Trophoblast cell (in vitro differentiated cells and primary cell): ENCODE results near the gene PSMC1.

Experiments
- DNase-seq, 2 donors: peaks; one replicate each; pipeline ENCODE4 v3.0.0-alpha.2; 2016
- H2AFZ ChIP-seq: 2 replicates; pipeline ENCODE4 v1.6.1; 2013; ENCODE audit warnings: low read length, moderate library complexity, mild to moderate bottlenecking; ENCODE audit not compliant: insufficient read depth, poor library complexity
- H2AK5ac ChIP-seq: 2 replicates; pipeline ENCODE4 v1.6.1; 2013; ENCODE audit warnings: mild to moderate bottlenecking, low read length
- H2BK120ac ChIP-seq: 2 replicates; pipeline ENCODE4 v1.6.1; 2013; ENCODE audit warnings: low read length, mild to moderate bottlenecking, moderate library complexity; ENCODE audit not compliant: insufficient read depth, poor library complexity
- H2BK12ac ChIP-seq: 2 replicates; pipeline ENCODE4 v1.6.1; 2013; ENCODE audit warnings: mild to moderate bottlenecking, low read length, moderate library complexity
- H2BK5ac ChIP-seq: 2 replicates; pipeline ENCODE4 v1.6.1; 2013; ENCODE audit warnings: low read length, low read depth, moderate library complexity, mild to moderate bottlenecking; ENCODE audit not compliant: poor library complexity
- H3K14ac ChIP-seq: 2 replicates; pipeline ENCODE4 v1.6.1; 2013; ENCODE audit warnings: mild to moderate bottlenecking, low read length
- H3K18ac ChIP-seq: 2 replicates; pipeline ENCODE4 v1.6.1; 2013; ENCODE audit warnings: mild to moderate bottlenecking, low read length
- H3K23ac ChIP-seq: 2 replicates; pipeline ENCODE4 v1.6.1; 2013; ENCODE audit warnings: low read length
- H3K27ac ChIP-seq: 2 replicates; pipeline ENCODE4 v1.5.1; 2013; ENCODE audit warnings: low read depth, mild to moderate bottlenecking, inconsistent platforms, low read length, moderate library complexity
- H3K27me3 ChIP-seq: 2 replicates; pipeline ENCODE4 v1.6.1; 2013; ENCODE audit warnings: inconsistent platforms, mild to moderate bottlenecking, low read length, moderate library complexity; ENCODE audit not compliant: insufficient read depth
- H3K36me3 ChIP-seq, 2 experiments: 1 replicate in 1 of 2; 2 replicates in 1 of 2; pipeline ENCODE4 v1.6.1; 2013; ENCODE audit warnings: low read length in 2 of 2, mild to moderate bottlenecking in 2 of 2, moderate library complexity in 1 of 2; ENCODE audit not compliant: insufficient read depth in 2 of 2, control insufficient read depth in 1 of 2
- H3K4ac ChIP-seq: 2 replicates; pipeline ENCODE4 v1.6.1; 2013; ENCODE audit warnings: low read depth, mild to moderate bottlenecking, low read length, moderate library complexity
- H3K4me1 ChIP-seq, 2 experiments: 1 replicate in 1 of 2; 2 replicates in 1 of 2; pipeline ENCODE4 v1.6.1; 2013; ENCODE audit warnings: low read length in 2 of 2, mild to moderate bottlenecking in 2 of 2, moderate library complexity in 1 of 2; ENCODE audit not compliant: insufficient read depth in 2 of 2, control insufficient read depth in 1 of 2
- H3K4me2 ChIP-seq: 2 replicates; pipeline ENCODE4 v1.6.1; 2013; ENCODE audit warnings: inconsistent platforms, mild to moderate bottlenecking, low read length, moderate library complexity
- H3K4me3 ChIP-seq: 2 replicates; pipeline ENCODE4 v1.5.1; 2013; ENCODE audit warnings: mild to moderate bottlenecking, low read depth, low read length, inconsistent platforms
- H3K79me1 ChIP-seq: one replicate; pipeline ENCODE4 v1.6.1; 2013; ENCODE audit warnings: low read length
- H3K79me2 ChIP-seq: 2 replicates; pipeline ENCODE4 v1.6.1; 2013; ENCODE audit warnings: low read length, mild to moderate bottlenecking; ENCODE audit not compliant: control insufficient read depth, insufficient read depth, poor library complexity
- H3K9ac ChIP-seq: 2 replicates; pipeline ENCODE4 v1.6.1; 2013; ENCODE audit warnings: mild to moderate bottlenecking, low read length
- H3K9me3 ChIP-seq: 2 replicates; pipeline ENCODE4 v1.6.1; 2013; ENCODE audit warnings: low read depth, mild to moderate bottlenecking, control low read depth, inconsistent platforms, low read length; ENCODE audit not compliant: insufficient read depth
- H4K12ac ChIP-seq: 2 replicates; pipeline ENCODE4 v1.6.1; 2013; ENCODE audit warnings: low read depth, mild to moderate bottlenecking, low read length, moderate library complexity
- H4K8ac ChIP-seq: 2 replicates; pipeline ENCODE4 v1.6.1; 2013; ENCODE audit warnings: low read depth, mild to moderate bottlenecking, low read length, moderate library complexity
- H4K91ac ChIP-seq: one replicate; pipeline ENCODE4 v1.6.1; 2013; ENCODE audit warnings: low read depth, mild to moderate bottlenecking, low read length, moderate library complexity
- WGBS: extraction: QIAGEN DNeasy Blood & Tissue Kit; methylation state at CpG from one replicate; pipeline ENCODE4 v1.1.7; 2013; ENCODE audit warnings: missing lambda C conversion rate; ENCODE audit not compliant: insufficient read length, insufficient coverage; ENCODE audit errors: extremely low coverage; 5-methylcytosine and 5-hydroxymethylcytosine counted together

PSMC1 gene

GRCh38 chr14:90273532-90273931 is 17.2 kb downstream of the PSMC1 start:
- Histone ChIP-seq H3K18ac (no peak overlapping the region), H3K9me3 (no peaks in the 10 kb centered on the region), H2BK5ac (no peak overlapping the region), H3K4me3 (no peak overlapping the region), H2BK120ac (no peak overlapping the region), H2AK5ac (no peak overlapping the region), H3K14ac (no peak overlapping the region), H3K36me3 (peaks cover 31 to 56% of the 10 kb centered on the region in 2 experiments), H3K79me2 (no peaks in the 10 kb centered on the region), H3K27me3 (no peaks in the 10 kb centered on the region), H3K79me1 (no peaks in the 10 kb centered on the region), H3K4me1 (no peaks in the 10 kb centered on the region), H3K27ac (no peak overlapping the region), H3K4me2 (no peak overlapping the region), H4K12ac (no peak overlapping the region), H3K4ac (no peak overlapping the region), H2AFZ (no peak overlapping the region), H3K9ac (no peak overlapping the region), H4K91ac (no peak overlapping the region), H3K23ac (no peak overlapping the region), H2BK12ac (no peak overlapping the region), H4K8ac (no peak overlapping the region)
- DNase-seq = no peak
- WGBS = no CpG with 5 or more reads among the region's 8 CpGs

- Histone ChIP-seq H3K18ac (no peak overlapping the region), H3K4me1 (no peaks in the 10 kb centered on the region), H2AK5ac (no peak overlapping the region), H3K36me3 (peaks cover 34 to 56% of the 10 kb centered on the region in 2 experiments), H3K14ac (no peak overlapping the region), H4K12ac (no peak overlapping the region), H2AFZ (no peak overlapping the region), H3K9ac (no peak overlapping the region), H4K8ac (no peak overlapping the region), H3K4ac (no peak overlapping the region), H3K4me3 (no peak overlapping the region), H3K79me2 (no peaks in the 10 kb centered on the region), H2BK120ac (no peak overlapping the region), H2BK12ac (no peak overlapping the region), H3K9me3 (no peaks in the 10 kb centered on the region), H2BK5ac (no peak overlapping the region), H3K27ac (no peak overlapping the region), H3K27me3 (no peaks in the 10 kb centered on the region), H4K91ac (no peak overlapping the region), H3K79me1 (no peaks in the 10 kb centered on the region), H3K23ac (no peak overlapping the region), H3K4me2 (no peak overlapping the region)
- no peak for DNase-seq
- no CpG with 5 or more reads among the region's 9 CpGs for WGBS
Measured at GRCh38 chr14:90274019-90274418, 17.7 kb downstream of the PSMC1 start.

- Histone ChIP-seq H2BK120ac (no peak overlapping the region), H2BK12ac (no peak overlapping the region), H3K4me3 (no peak overlapping the region), H3K18ac (no peak overlapping the region), H3K27me3 (no peaks in the 10 kb centered on the region), H3K27ac (no peak overlapping the region), H4K12ac (no peak overlapping the region), H4K8ac (no peak overlapping the region), H2BK5ac (no peak overlapping the region), H3K14ac (no peak overlapping the region), H3K4me2 (no peak overlapping the region), H3K23ac (peak overlapping the region; percentile 44), H3K36me3 (peaks cover 33 to 58% of the 10 kb centered on the region in 2 experiments), H3K4ac (no peak overlapping the region), H3K4me1 (no peaks in the 10 kb centered on the region), H4K91ac (no peak overlapping the region), H3K9me3 (no peaks in the 10 kb centered on the region), H3K79me2 (no peaks in the 10 kb centered on the region), H3K9ac (no peak overlapping the region), H2AFZ (no peak overlapping the region), H2AK5ac (no peak overlapping the region), H3K79me1 (no peaks in the 10 kb centered on the region)
- no CpG with 5 or more reads among the region's 8 CpGs for WGBS
- DNase-seq = no peak
Measured at GRCh38 chr14:90274808-90275457, 18.6 kb downstream of the PSMC1 start.

GRCh38 chr14:90275458-90275814 is 19.1 kb downstream of the PSMC1 start:
- Histone ChIP-seq H3K79me2 (no peaks in the 10 kb centered on the region), H2BK120ac (no peak overlapping the region), H4K8ac (no peak overlapping the region), H3K4ac (no peak overlapping the region), H3K27ac (no peak overlapping the region), H3K9ac (no peak overlapping the region), H2BK12ac (no peak overlapping the region), H3K4me1 (no peaks in the 10 kb centered on the region), H3K4me3 (no peak overlapping the region), H3K36me3 (peaks cover 29 to 56% of the 10 kb centered on the region in 2 experiments), H2AFZ (no peak overlapping the region), H3K23ac (no peak overlapping the region), H2AK5ac (no peak overlapping the region), H4K12ac (no peak overlapping the region), H3K27me3 (no peaks in the 10 kb centered on the region), H3K4me2 (no peak overlapping the region), H3K79me1 (no peaks in the 10 kb centered on the region), H3K18ac (no peak overlapping the region), H3K9me3 (no peaks in the 10 kb centered on the region), H3K14ac (no peak overlapping the region), H2BK5ac (no peak overlapping the region), H4K91ac (no peak overlapping the region)
- DNase-seq = peak in 1 of 2 donors; percentile 28
- no CpG with 5 or more reads among the region's 9 CpGs for WGBS
